Naive B cell (primary cell): ENCODE data around the gene TNS2. TPM values are rescaled to one million over a fixed set of nuclear protein-coding genes. Genes with fewer than 3 reads are reported as not detected.

ENCODE experiments used
- ATAC-seq, 2 donors: fragments of 150-1000 bp; cut with Tn5 transposase; 2 replicates each; pipeline ENCODE4 v1.10.0; 2021; ENCODE audit warnings: low read depth in 2 of 2, mild to moderate bottlenecking in 2 of 2, moderate library complexity in 2 of 2
- DNase-seq: peaks from one replicate; pipeline ENCODE4 v3.0.0; 2022
- H3K27ac Mint-ChIP-seq, 6 donors: one replicate each; pipeline ENCODE4 v1.8.0; 2020 to 2022; ENCODE audit warnings: mild to moderate bottlenecking in 6 of 6, mixed read lengths in 6 of 6, moderate library complexity in 5 of 6, inconsistent platforms in 2 of 6
- H3K27me3 Mint-ChIP-seq, 3 donors: one replicate each; pipeline ENCODE4 v1.8.0; 2021 to 2022; ENCODE audit warnings: mixed read lengths in 3 of 3, mild to moderate bottlenecking in 1 of 3
- H3K36me3 Mint-ChIP-seq, 2 donors: one replicate each; pipeline ENCODE4 v1.8.0; 2020 to 2022; ENCODE audit warnings: mixed read lengths in 2 of 2, inconsistent platforms in 1 of 2, mild to moderate bottlenecking in 1 of 2
- H3K4me1 Mint-ChIP-seq, 3 donors: one replicate each; pipeline ENCODE4 v1.8.0; 2020 to 2022; ENCODE audit warnings: mixed read lengths in 3 of 3, inconsistent platforms in 1 of 3, mild to moderate bottlenecking in 1 of 3, moderate library complexity in 1 of 3
- H3K4me3 Mint-ChIP-seq, 8 donors: one replicate each; pipeline ENCODE4 v1.8.0; 2020 to 2022; ENCODE audit warnings: mild to moderate bottlenecking in 8 of 8, mixed read lengths in 8 of 8, moderate library complexity in 8 of 8, inconsistent platforms in 2 of 8
- H3K9me3 Mint-ChIP-seq, 7 donors: one replicate each; pipeline ENCODE4 v1.8.0; 2020 to 2022; ENCODE audit warnings: mixed read lengths in 7 of 7, mild to moderate bottlenecking in 5 of 7, inconsistent platforms in 2 of 7, moderate library complexity in 1 of 7
- polyA plus RNA-seq, 6 donors: library from polyadenylated mRNA; unstranded; fragments of 300-500 nt; fragmentation: Illumina TruSeq; gene quantifications; one replicate each; pipeline ENCODE4 v1.2.3, GENCODE V29; 2021; ENCODE audit warnings: low read depth in 6 of 6

TNS2 gene
- polyA plus RNA-seq, 6 donors from 2014 or later = 0.05 to 0.91 (median 0.47) TPM; not detected in 1

DNA sequence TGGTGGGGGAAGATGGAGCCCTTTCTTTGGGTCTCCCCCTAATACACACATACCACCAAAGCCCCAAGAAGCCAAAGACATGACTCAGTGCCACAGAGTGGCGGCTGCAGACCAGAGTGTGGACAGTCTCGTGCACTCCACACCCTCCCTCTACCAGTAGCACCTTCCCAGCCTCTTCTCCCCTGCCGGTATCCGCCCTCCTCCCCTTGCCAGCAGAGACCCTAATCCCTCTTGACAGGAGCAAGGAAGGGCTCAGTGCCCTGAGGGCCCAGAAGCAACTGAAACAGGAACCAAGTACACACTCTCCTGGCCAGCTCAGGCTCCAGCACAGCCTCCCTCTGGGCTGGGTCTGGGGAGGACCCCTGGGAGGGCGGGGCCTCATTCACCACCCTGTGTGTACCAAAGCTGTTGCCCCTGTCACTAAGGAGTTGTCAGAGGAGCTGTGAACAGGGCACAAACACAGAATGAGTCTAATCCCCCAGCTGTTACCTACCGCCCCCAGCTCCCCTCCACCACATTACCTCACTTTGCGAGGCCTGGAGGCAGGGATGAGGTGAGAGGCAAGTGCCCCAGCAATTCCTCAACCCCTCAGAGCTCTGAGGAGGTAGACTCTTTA, 21.1 kb downstream of the TNS2 start:
- Mint-ChIP-seq H3K9me3 (no peaks in the 10 kb centered on the region), H3K4me3 (no peak overlapping the region), H3K4me1 (peaks cover 33 to 57% (median 56%) of the 10 kb centered on the region in 3 donors), H3K27me3 (no peaks in the 10 kb centered on the region), H3K27ac (peak overlapping the region in 1 of 6 donors; percentile 81), H3K36me3 (peaks cover 7 to 17% of the 10 kb centered on the region in 2 donors)
- DNase-seq (no peak), ATAC-seq (no peak)

DNA sequence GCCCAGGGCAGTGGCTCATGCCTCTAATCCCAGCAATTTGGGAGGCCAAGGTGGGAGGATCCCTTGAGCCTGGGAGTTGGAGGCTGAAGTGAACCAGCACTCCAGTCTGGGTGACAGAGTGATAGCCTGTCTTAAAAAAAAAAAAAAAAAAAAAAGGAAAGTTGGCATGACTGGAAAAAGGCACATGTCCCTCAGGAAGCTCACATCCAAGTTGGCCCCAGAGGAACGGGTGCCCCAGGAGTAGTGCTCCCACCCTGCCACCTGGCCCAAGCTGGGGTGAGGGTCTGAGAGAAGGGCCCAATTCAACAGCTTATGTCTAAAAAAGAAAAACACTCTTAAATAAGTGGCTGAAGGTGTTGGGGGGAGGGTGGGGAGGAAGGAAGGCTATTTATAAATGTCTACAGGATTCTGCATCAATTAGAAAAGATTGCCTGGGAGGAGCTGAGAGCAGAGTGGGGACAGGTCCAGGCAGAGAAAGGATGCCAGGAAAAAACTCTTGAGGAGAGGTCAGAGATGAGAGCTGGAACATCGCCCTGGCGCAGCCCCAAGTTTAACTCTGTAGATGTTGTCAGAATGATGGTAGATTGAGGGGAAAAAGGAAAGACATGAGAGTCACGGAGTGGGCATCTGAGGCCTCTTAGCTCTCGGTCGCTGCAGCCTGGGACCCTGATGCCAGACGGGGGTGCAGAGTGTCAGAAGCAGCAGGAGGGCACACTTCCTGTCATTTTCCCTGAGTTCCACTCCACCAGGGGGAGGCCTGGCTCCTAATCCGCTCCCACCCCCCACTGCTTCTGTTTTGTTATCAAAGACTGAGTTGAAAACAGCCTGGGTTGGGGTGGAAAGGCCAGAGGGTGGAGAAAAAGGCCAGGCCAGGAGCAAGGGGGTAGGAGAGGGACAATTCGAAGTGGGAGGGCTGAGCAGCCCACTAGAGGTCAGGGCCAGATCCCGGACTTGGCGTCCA, 22.0 kb downstream of the TNS2 start:
- H3K36me3 Mint-ChIP-seq = peaks cover 7 to 21% of the 10 kb centered on the region in 2 donors
- ATAC-seq (no peak), DNase-seq (no peak)
- H3K27me3 Mint-ChIP-seq = no peaks in the 10 kb centered on the region
- peak overlapping the region in 5 of 6 donors; percentile 30 to 84 (median 59) for H3K27ac Mint-ChIP-seq
- peak overlapping the region in 1 of 8 donors; percentile 18 for H3K4me3 Mint-ChIP-seq
- no peaks in the 10 kb centered on the region for H3K9me3 Mint-ChIP-seq
- H3K4me1 Mint-ChIP-seq = peaks cover 32 to 59% (median 55%) of the 10 kb centered on the region in 3 donors

DNA sequence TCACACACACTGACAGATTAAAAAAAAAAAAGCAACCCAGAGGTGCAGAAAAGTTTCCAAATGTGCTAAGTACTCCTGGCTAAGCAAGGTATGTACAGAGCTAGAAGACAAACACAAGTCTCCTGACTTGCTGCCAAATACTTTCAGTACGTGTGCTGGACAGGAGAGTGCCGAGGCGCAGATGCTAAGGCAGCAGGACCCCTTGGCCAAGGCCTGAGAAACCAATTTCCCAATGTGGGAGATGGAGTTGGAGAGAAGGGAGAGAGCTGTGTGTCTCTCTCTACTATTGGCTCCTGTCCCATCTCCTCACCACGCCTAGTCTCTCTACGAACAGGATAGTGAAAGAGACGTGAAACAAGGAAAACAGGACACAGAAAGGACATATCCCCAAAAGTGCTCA, 24.0 kb downstream of the TNS2 start:
- Mint-ChIP-seq H3K4me3 (no peak overlapping the region), H3K36me3 (peaks cover 7 to 21% of the 10 kb centered on the region in 2 donors), H3K4me1 (peaks cover 41 to 77% (median 63%) of the 10 kb centered on the region in 3 donors), H3K27me3 (no peaks in the 10 kb centered on the region), H3K27ac (peak overlapping the region in 1 of 6 donors; percentile 47), H3K9me3 (no peaks in the 10 kb centered on the region)
- no peak for ATAC-seq
- no peak for DNase-seq

DNA sequence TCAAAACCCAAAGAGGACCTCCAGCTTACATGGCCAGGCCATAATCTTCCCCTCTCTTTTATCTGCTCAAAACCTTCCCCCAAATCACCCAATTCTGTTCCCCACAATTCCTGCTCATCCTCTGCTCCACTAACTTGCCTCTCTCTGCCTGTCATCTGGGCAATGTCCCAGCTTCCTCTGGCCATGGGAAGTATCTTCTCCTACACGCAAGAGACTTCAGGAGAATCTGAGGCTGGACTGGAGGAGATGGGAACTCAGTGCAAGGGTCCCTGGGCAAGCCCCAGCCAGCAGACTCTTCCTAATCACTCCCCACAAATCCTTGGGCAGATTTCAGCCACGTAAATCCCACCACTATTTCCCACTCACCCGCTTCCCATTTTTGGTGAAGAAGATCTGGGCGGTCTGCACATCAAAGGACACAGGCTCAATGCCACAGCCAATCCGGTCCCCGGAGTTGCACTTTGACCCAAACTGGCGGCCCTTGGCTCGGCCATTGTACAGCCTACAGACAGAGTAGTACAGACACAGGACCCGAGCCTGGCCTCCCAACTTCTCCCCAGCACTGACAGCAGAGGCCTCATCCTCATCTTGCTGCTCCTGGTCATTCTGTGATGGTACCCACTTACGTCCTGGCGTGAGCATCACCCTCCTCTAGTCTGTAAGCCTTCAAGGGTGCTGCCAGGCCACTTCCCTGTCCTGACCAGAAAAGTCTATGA, 24.6 kb downstream of the TNS2 start:
- peak overlapping the region in 1 of 6 donors; percentile 66 for H3K27ac Mint-ChIP-seq
- no peak for DNase-seq
- ATAC-seq = no peak
- peaks cover 7 to 21% of the 10 kb centered on the region in 2 donors for H3K36me3 Mint-ChIP-seq
- H3K9me3 Mint-ChIP-seq = no peaks in the 10 kb centered on the region
- H3K4me1 Mint-ChIP-seq = peaks cover 44 to 80% (median 69%) of the 10 kb centered on the region in 3 donors
- no peaks in the 10 kb centered on the region for H3K27me3 Mint-ChIP-seq
- peak overlapping the region in 1 of 8 donors; percentile 53 for H3K4me3 Mint-ChIP-seq

DNA sequence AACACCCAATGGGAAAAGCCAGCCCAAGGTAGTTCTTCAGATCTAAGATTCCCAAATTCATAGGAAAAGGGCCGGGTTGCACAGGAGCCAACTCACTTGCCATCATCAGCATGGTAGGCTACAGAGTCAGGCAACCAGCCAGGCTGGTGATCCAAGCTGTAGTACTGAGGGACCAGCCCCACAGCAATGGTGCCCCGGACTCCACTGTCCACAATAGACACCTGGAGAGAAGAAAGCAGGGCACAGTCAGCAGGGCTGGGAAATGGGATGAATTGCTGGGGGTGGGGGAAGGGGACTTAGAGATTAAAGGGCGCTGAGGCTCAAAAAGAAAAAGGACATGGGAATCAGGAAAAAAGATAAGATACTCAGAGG, 25.1 kb downstream of the TNS2 start:
- DNase-seq = no peak
- Mint-ChIP-seq H3K27me3 (no peaks in the 10 kb centered on the region), H3K27ac (no peak overlapping the region), H3K4me3 (peak overlapping the region in 2 of 8 donors; percentile 53 to 69), H3K9me3 (no peaks in the 10 kb centered on the region), H3K36me3 (peaks cover 7 to 21% of the 10 kb centered on the region in 2 donors), H3K4me1 (peaks cover 48 to 84% (median 74%) of the 10 kb centered on the region in 3 donors)
- ATAC-seq = no peak

DNA sequence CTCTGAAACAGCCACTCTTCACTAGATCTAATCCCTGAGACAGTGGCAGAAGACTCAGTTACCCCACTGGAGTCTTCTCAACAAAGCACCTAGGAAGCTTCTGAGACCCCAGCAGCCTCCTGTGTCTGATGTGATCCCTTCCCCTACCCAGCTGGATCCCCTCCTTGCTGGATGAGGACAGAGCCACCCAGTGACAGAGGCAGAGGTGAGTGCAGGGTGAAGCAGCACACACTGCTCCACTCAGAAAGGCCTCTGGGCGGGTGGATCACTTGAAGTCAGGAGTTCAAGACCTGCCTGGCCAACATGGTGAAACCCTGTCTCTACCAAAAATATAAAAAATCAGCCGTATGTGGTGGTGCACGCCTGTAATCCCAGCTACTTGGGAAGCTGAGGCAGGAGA, 26.6 kb downstream of the TNS2 start:
- ATAC-seq = no peak
- Mint-ChIP-seq H3K27me3 (no peaks in the 10 kb centered on the region), H3K4me1 (peaks cover 52 to 86% (median 75%) of the 10 kb centered on the region in 3 donors), H3K36me3 (peaks cover 7 to 21% of the 10 kb centered on the region in 2 donors), H3K4me3 (peak overlapping the region in 3 of 8 donors; percentile 28 to 95 (median 29)), H3K27ac (no peak overlapping the region), H3K9me3 (no peaks in the 10 kb centered on the region)
- no peak for DNase-seq

DNA sequence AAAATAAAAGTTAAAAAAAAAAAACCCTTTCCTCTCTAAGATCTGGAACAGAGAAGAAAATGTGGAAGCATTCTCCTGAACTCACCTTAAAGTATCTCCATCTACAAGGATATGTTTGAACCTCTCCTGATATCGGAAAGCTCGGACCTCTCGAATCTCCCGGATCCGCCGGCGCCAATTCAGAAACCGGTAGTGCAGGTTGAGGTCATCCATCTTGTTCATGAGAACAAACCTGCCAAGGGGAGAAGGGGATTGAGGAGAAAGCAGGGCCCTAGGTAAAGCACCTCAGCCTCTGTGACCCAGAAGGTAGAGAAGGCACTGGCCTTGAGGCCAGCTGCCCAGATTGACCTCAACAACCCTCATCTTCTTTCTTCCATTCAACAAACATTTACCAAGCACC, 27.2 kb downstream of the TNS2 start:
- H3K4me1 Mint-ChIP-seq = peaks cover 48 to 80% (median 69%) of the 10 kb centered on the region in 3 donors
- peak overlapping the region in 2 of 6 donors; percentile 15 to 53 for H3K27ac Mint-ChIP-seq
- peak overlapping the region in 6 of 8 donors; percentile 41 to 95 (median 91) for H3K4me3 Mint-ChIP-seq
- ATAC-seq (no peak), DNase-seq (no peak)
- H3K36me3 Mint-ChIP-seq = peaks cover 7 to 21% of the 10 kb centered on the region in 2 donors
- H3K27me3 Mint-ChIP-seq = no peaks in the 10 kb centered on the region
- no peaks in the 10 kb centered on the region for H3K9me3 Mint-ChIP-seq

DNA sequence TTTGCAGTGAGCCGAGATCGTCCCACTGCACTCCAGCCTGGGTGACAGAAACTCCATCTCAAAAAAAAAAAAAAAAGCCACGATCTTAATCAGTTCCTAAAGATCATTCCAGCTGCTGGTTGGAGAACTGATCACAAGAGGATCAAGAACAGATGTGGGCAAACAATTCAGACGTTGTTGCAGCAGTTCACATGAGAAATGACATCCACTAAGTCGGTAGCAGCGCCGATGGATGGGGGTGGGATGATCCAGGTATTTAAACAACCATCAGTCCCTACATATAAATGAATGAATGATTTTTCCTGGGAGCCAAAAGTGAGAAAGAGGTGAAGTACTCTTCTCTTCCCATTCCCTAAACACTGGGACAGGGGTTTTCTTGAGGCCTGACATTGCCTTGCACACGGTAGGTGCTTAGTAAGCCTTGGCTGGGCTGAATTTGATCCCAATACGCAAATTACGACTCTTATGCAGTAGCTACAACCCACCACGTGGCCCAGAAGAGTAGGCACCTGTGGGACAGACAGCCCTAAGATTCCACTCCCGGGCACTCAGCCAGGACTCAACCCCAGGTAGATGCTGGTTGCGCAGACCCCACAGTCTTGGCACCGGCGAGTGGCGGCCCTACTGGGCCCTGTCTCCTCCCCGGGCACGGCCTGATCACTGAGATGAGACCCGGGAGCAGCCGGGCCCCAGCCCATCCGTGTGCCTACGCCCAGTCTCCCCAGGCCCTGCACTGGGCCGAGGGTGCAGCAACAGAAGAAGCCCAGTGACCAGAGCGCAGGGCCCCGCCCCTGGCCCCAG, 28.8 kb downstream of the TNS2 start:
- Mint-ChIP-seq H3K27ac (peak overlapping the region in 5 of 6 donors; percentile 80 to 97 (median 94)), H3K36me3 (peaks cover 7 to 21% of the 10 kb centered on the region in 2 donors), H3K27me3 (no peaks in the 10 kb centered on the region), H3K4me3 (peak overlapping the region; percentile 86 to 98 (median 95)), H3K4me1 (peaks cover 37 to 64% (median 53%) of the 10 kb centered on the region in 3 donors), H3K9me3 (no peaks in the 10 kb centered on the region)
- ATAC-seq (peak; percentile 43 to 44), DNase-seq (no peak)

DNA sequence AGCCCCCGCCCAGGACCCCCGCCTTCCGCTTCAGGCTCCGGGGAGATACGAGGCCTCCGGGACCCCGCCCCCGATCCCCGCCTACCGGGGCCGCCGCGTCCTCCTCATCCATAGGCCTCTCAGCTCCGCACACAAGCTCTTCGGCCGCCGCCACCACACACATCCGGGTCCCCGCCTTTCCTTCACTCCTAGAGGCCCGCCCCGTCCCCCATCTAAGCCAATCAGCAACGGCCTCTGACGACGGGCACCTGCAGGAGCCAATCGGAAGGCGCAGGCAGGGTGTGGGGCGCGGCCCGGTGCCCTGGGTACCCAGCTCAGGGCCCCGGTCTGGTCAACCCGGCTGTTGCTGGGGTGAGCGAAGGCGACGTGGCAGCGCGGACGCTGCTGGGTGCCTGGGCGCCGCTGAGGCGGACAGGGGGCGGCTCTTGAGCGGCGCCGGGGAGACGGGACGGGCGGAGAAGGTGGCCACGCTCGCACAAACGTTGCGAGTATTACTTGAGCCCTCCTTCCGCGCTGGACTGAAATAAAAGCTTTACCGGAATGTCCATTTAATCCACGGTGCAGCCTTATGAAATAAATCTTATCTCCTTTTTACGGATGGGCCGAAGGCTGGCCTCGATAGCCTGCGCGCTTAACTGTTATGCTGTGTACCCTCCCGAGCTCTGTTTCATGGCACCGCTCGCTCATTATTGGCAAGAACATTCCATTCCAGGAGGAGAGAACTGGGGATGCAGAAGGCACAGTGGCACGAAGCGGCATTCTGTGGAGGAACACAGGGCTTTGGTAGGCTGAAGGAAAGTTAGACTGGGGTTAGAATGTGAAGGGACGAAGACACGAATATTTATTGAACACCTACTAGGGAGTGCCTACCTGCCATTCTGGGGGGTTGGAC, 29.6 kb downstream of the TNS2 start, which contains the start of gene SPRYD3:
SPRYD3 (minus strand) TSS at position 165 of the 892 bp plus-strand sequence; CDS start at position 108, 57 bp downstream.
- peaks cover 0 to 15% of the 10 kb centered on the region in 2 donors for H3K36me3 Mint-ChIP-seq
- peak within 1 kb of the TSS; percentile 86 to 98 (median 95) for H3K4me3 Mint-ChIP-seq
- H3K4me1 Mint-ChIP-seq = peaks cover 32 to 56% (median 45%) of the 10 kb centered on the region in 3 donors
- ATAC-seq (peak; percentile 95 to 97), DNase-seq (peak; percentile 97)
- H3K27ac Mint-ChIP-seq = peak within 1 kb of the TSS; percentile 80 to 97 (median 94)
- H3K9me3 Mint-ChIP-seq = peaks cover 0 to 1% (median 0%) of the 10 kb centered on the region in 7 donors
- no peaks in the 10 kb centered on the region for H3K27me3 Mint-ChIP-seq

DNA sequence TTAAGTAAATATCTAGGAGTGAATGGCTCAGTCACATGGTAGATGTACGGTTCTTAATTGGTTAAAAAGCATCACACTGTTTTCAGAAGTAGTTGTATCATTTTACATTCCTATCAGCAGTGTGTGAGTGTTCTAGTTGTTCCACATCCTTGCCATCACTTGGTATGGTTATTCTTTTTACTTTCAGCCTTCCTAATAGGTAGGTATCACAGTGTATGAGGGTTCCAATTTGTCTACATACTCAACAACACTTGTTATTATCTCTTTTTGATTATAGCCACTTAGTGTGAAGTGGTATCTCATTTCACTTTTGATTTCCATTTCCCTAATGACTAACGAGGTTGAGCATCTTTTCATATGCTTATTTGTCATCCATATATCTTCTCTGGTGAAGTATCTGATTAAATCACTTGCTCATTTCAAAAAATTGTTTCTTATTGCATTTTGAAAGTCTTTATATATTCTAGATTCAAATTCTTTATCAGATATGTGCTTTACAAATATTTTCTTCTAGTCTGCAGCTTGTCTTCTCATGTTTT, 32.8 kb downstream of the TNS2 start:
- DNase-seq = no peak
- Mint-ChIP-seq H3K27me3 (peaks cover 4 to 20% (median 17%) of the 10 kb centered on the region in 3 donors), H3K4me3 (peak overlapping the region in 2 of 8 donors; percentile 15 to 28), H3K9me3 (peaks cover 0 to 1% (median 0%) of the 10 kb centered on the region in 7 donors), H3K27ac (no peak overlapping the region), H3K4me1 (peaks cover 14 to 29% (median 29%) of the 10 kb centered on the region in 3 donors), H3K36me3 (no peaks in the 10 kb centered on the region)
- ATAC-seq = no peak

DNA sequence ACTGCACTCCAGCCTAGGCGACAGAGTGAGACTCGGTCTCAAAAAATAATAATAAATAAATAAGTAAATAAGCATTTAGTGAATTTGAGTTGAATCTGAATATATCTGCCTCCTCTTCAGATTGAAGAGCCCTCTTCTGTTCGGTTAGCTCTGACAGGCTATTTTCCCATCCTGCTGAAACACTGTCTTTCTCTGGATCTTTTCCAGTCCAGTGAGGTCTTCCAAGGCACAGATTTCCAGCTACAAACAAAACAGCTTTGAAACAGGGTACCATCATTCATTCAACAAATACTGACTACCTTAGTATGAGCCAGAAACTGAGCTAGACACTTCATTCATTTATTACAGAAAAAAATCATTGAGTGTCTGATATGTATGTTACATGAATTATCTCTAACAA, 36.5 kb downstream of the TNS2 start:
- no peak overlapping the region for H3K4me3 Mint-ChIP-seq
- peaks cover 4 to 40% (median 23%) of the 10 kb centered on the region in 3 donors for H3K27me3 Mint-ChIP-seq
- H3K27ac Mint-ChIP-seq = no peak overlapping the region
- no peaks in the 10 kb centered on the region for H3K36me3 Mint-ChIP-seq
- H3K4me1 Mint-ChIP-seq = no peaks in the 10 kb centered on the region
- peaks cover 0 to 1% (median 0%) of the 10 kb centered on the region in 7 donors for H3K9me3 Mint-ChIP-seq
- DNase-seq (no peak), ATAC-seq (no peak)
